Measurements from ENCODE around the gene PARN. TPM values are rescaled to one million over a fixed set of nuclear protein-coding genes. Genes with fewer than 3 reads are reported as not detected.

Gene PARN
- total RNA-seq, 1 donor from 2014 or later = 31.2 TPM

GRCh38 chr16:14522671-14523070 is 107.4 kb downstream of the PARN start:
- intact Hi-C loops (cut with DNase I) = loop anchor here (10.0 kb wide), 1 partner anchor 598 kb away; the partner anchor contains the start of gene ERCC4
- Histone ChIP-seq H3K27ac (no peak overlapping the region), H3K4me1 (peaks cover under 1% of the 10 kb centered on the region), H3K36me3 (no peaks in the 10 kb centered on the region), H3K9me3 (no peaks in the 10 kb centered on the region), H3K27me3 (no peaks in the 10 kb centered on the region), H3K4me3 (no peak overlapping the region)
- TF ChIP-seq CTCF (IDR thresholded peaks at IDR 0.05) = no peak
- DNase-seq = no peak
- ATAC-seq = no peak

- H3K27ac ChIP-seq = no peak overlapping the region
- no peaks in the 10 kb centered on the region for H3K27me3 ChIP-seq
- DNase-seq = no peak
- TF ChIP-seq CTCF (IDR thresholded peaks at IDR 0.05) = no peak
- ATAC-seq = no peak
- intact Hi-C loops (cut with DNase I) = loop anchor here (10.0 kb wide), 1 partner anchor 596 kb away; the partner anchor contains the start of gene ERCC4
- H3K36me3 ChIP-seq = no peaks in the 10 kb centered on the region
- H3K4me1 ChIP-seq = no peaks in the 10 kb centered on the region
- H3K4me3 ChIP-seq = no peak overlapping the region
- no peaks in the 10 kb centered on the region for H3K9me3 ChIP-seq
Observed at GRCh38 chr16:14520753-14521152, 109.3 kb downstream of the PARN start.

GRCh38 chr16:14514967-14515366 is 115.1 kb downstream of the PARN start:
- DNase-seq = no peak
- TF ChIP-seq CTCF (IDR thresholded peaks at IDR 0.05) = no peak
- Histone ChIP-seq H3K27me3 (no peaks in the 10 kb centered on the region), H3K36me3 (no peaks in the 10 kb centered on the region), H3K4me1 (peaks cover 6% of the 10 kb centered on the region), H3K27ac (no peak overlapping the region), H3K9me3 (no peaks in the 10 kb centered on the region), H3K4me3 (no peak overlapping the region)
- intact Hi-C loops (cut with DNase I) = no loop called here
- ATAC-seq = no peak

- Histone ChIP-seq H3K4me1 (peaks cover 6% of the 10 kb centered on the region), H3K4me3 (no peak overlapping the region), H3K9me3 (no peaks in the 10 kb centered on the region), H3K27me3 (no peaks in the 10 kb centered on the region), H3K27ac (no peak overlapping the region), H3K36me3 (no peaks in the 10 kb centered on the region)
- DNase-seq (no peak), ATAC-seq (peak; percentile 37)
- intact Hi-C loops (cut with DNase I) = no loop called here
- TF ChIP-seq CTCF (IDR thresholded peaks at IDR 0.05) = no peak
Observed at GRCh38 chr16:14513389-14514107, 116.5 kb downstream of the PARN start.

- no peaks in the 10 kb centered on the region for H3K27me3 ChIP-seq
- H3K4me3 ChIP-seq = no peak overlapping the region
- no peak overlapping the region for H3K27ac ChIP-seq
- H3K4me1 ChIP-seq = peaks cover 6% of the 10 kb centered on the region
- no peak for DNase-seq
- H3K36me3 ChIP-seq = no peaks in the 10 kb centered on the region
- ATAC-seq = no peak
- no peak for TF ChIP-seq CTCF (IDR thresholded peaks at IDR 0.05)
- H3K9me3 ChIP-seq = no peaks in the 10 kb centered on the region
- intact Hi-C loops (cut with DNase I) = no loop called here
Observed at GRCh38 chr16:14511800-14512135, 118.3 kb downstream of the PARN start.

Data from upper lobe of right lung (tissue), 1 donor.